Measurements from ENCODE around the gene PTHLH. TPM values are rescaled to one million over a fixed set of nuclear protein-coding genes. Genes with fewer than 3 reads are reported as not detected.
A peak's percentile ranks its signal among the peaks of the same experiment; 100 is the strongest.

Gene PTHLH
- total RNA-seq, 3 donors from 2014 or later: 2.4 to 7.5 (median 2.9) TPM

GRCh38 chr12:27951898-27952297 is 20.6 kb downstream of the PTHLH start:
- TF ChIP-seq POLR2AphosphoS5 (IDR thresholded peaks at IDR 0.05): no peak
- no peak for TF ChIP-seq POLR2A (IDR thresholded peaks at IDR 0.05)
- TF ChIP-seq, protein P1, sequence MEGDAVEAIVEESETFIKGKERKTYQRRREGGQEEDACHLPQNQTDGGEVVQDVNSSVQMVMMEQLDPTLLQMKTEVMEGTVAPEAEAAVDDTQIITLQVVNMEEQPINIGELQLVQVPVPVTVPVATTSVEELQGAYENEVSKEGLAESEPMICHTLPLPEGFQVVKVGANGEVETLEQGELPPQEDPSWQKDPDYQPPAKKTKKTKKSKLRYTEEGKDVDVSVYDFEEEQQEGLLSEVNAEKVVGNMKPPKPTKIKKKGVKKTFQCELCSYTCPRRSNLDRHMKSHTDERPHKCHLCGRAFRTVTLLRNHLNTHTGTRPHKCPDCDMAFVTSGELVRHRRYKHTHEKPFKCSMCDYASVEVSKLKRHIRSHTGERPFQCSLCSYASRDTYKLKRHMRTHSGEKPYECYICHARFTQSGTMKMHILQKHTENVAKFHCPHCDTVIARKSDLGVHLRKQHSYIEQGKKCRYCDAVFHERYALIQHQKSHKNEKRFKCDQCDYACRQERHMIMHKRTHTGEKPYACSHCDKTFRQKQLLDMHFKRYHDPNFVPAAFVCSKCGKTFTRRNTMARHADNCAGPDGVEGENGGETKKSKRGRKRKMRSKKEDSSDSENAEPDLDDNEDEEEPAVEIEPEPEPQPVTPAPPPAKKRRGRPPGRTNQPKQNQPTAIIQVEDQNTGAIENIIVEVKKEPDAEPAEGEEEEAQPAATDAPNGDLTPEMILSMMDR (IDR thresholded peaks at IDR 0.05): no peak
- Histone ChIP-seq H3K4me1 (no peaks in the 10 kb centered on the region), H3K9me3 (no peaks in the 10 kb centered on the region), H3K4me3 (no peak overlapping the region), H3K36me3 (no peaks in the 10 kb centered on the region), H3K27ac (no peak overlapping the region), H3K27me3 (no peaks in the 10 kb centered on the region)
- intact Hi-C loops (cut with DNase I; ENCODE audit: low total_unique reads): no loop called here
- no peak for DNase-seq (ENCODE audit: low spot score in 2 of 2)

- no peak for TF ChIP-seq POLR2A (IDR thresholded peaks at IDR 0.05)
- TF ChIP-seq, protein P1 (IDR thresholded peaks at IDR 0.05): no peak
- no peak for TF ChIP-seq POLR2AphosphoS5 (IDR thresholded peaks at IDR 0.05)
- Histone ChIP-seq H3K9me3 (no peaks in the 10 kb centered on the region), H3K4me1 (no peaks in the 10 kb centered on the region), H3K27ac (no peak overlapping the region), H3K27me3 (no peaks in the 10 kb centered on the region), H3K36me3 (no peaks in the 10 kb centered on the region), H3K4me3 (no peak overlapping the region)
- DNase-seq (ENCODE audit: low spot score in 2 of 2): no peak
- intact Hi-C loops (cut with DNase I; ENCODE audit: low total_unique reads): no loop called here
These were observed 26.1 kb downstream of the PTHLH start for GRCh38 chr12:27946421-27946820.

- Histone ChIP-seq H3K9me3 (no peaks in the 10 kb centered on the region), H3K27me3 (no peaks in the 10 kb centered on the region), H3K27ac (no peak overlapping the region), H3K4me1 (no peaks in the 10 kb centered on the region), H3K4me3 (no peak overlapping the region), H3K36me3 (no peaks in the 10 kb centered on the region)
- TF ChIP-seq POLR2A (IDR thresholded peaks at IDR 0.05) (no peak), POLR2AphosphoS5 (IDR thresholded peaks at IDR 0.05) (peak in 1 of 3 donors; percentile 11)
- TF ChIP-seq, protein P1 (IDR thresholded peaks at IDR 0.05): peak in 2 of 3 donors; percentile 67 to 74
- DNase-seq (ENCODE audit: low spot score in 2 of 2): peak; percentile 61 to 70
- intact Hi-C loops (cut with DNase I; ENCODE audit: low total_unique reads): no loop called here
These were observed 31.7 kb downstream of the PTHLH start for GRCh38 chr12:27940756-27941402.

- H3K27ac ChIP-seq: no peak overlapping the region
- H3K36me3 ChIP-seq: no peaks in the 10 kb centered on the region
- no peaks in the 10 kb centered on the region for H3K4me1 ChIP-seq
- TF ChIP-seq POLR2AphosphoS5 (IDR thresholded peaks at IDR 0.05) (no peak), POLR2A (IDR thresholded peaks at IDR 0.05) (no peak)
- TF ChIP-seq, protein P1 (IDR thresholded peaks at IDR 0.05): no peak
- intact Hi-C loops (cut with DNase I; ENCODE audit: low total_unique reads): no loop called here
- no peak for DNase-seq (ENCODE audit: low spot score in 2 of 2)
- no peaks in the 10 kb centered on the region for H3K9me3 ChIP-seq
- no peaks in the 10 kb centered on the region for H3K27me3 ChIP-seq
- no peak overlapping the region for H3K4me3 ChIP-seq
These were observed 32.3 kb downstream of the PTHLH start for GRCh38 chr12:27940245-27940644.

DNA sequence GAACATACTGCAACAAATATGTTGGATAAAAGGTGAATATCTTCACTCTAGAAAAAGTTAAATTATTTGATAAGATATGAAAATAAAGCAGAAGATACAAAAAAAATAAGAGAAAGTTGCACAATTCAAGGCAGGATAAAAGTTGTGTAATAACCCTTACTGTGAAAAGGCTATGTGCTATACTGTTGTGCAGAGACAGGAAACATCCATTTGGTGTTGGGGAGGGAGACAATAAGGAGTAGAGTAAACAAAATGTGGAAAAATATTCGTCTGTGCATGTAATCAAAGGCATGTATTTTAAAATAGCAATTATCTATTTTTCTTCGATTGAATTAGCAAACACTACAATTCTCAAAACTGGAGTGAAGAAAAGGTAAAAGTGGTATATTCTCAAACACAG is 34.8 kb downstream of the PTHLH start:
- intact Hi-C loops (cut with DNase I; ENCODE audit: low total_unique reads): no loop called here
- Histone ChIP-seq H3K4me3 (no peak overlapping the region), H3K27me3 (no peaks in the 10 kb centered on the region), H3K36me3 (no peaks in the 10 kb centered on the region), H3K4me1 (no peaks in the 10 kb centered on the region), H3K9me3 (no peaks in the 10 kb centered on the region), H3K27ac (no peak overlapping the region)
- DNase-seq (ENCODE audit: low spot score in 2 of 2): no peak
- no peak for TF ChIP-seq POLR2AphosphoS5 (IDR thresholded peaks at IDR 0.05)
- TF ChIP-seq POLR2A (IDR thresholded peaks at IDR 0.05): no peak
- TF ChIP-seq, protein P1 (IDR thresholded peaks at IDR 0.05): no peak
